ENCODE measurements around the gene CSRP3.

DNA sequence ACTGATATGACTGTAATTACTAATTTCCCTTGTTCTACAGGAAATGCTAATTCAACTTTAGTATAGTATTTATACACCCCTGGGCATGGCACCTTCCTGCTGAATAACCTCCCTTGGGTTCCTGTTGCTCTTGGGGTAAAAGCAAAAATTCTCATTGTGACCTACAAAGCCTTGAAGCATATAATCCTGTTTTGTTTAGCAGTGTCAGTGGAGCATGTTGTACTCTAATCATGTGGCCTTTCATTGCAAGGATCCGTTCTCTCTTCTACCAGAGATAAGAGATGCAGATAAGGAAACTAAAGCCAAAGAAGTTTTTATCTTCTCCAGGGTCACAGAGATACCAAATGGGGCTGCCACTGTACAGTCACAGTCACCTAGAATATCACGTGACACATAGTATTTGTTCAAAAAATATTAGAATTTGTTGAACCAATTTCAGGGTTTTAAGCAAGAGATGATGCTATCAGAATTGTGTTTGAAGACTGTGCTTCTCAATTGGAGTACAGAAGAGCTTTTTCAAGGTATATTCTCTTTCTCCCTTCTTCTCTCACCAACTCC is 25.1 kb downstream of the CSRP3 start:
- TF ChIP-seq YY1 (IDR thresholded peaks at IDR 0.05; ENCODE audit: insufficient read depth, insufficient read length) (no peak), ZNF274 (IDR thresholded peaks at IDR 0.05; ENCODE audit: low read depth, low read length) (no peak), SUZ12 (IDR thresholded peaks at IDR 0.05; ENCODE audit: extremely low read depth, insufficient read depth, insufficient read length) (no peak)
